NCI-H446 (cell line): Measurements from ENCODE around the gene TOGARAM2.
"Not testable (repeated sequence)": the region's sequence is repeated elsewhere in the genome, so short reads cannot be mapped to it uniquely, and the experiment has no call there.

ENCODE experiments used
- DNase-seq, 2 experiments: peaks; one replicate each; lab custom pipeline; 2025; lab: John Stamatoyannopoulos, UW

Gene TOGARAM2

GRCh38 chr2:29072971-29073725 lies 92.0 kb downstream of the TOGARAM2 start:
- no peak for DNase-seq

DNA sequence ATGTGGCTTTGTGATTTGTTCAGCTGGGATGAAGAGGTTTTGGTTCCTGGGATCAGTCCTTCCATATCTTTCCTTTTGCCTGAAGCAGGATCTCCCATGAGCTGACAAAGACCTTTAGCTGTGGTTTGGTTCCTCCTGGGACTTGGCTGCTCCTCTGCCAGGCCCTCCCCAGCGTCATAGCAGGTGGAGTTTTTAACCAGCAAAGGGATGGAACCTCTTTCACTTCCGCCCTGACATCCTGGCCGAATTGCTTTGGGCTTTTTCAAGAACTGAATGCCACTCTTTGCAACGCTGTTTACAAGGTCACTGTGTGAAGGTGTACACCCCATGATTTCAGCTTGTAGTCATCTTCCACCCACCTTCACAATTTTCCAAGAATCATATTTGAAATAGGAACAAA lies 92.8 kb downstream of the TOGARAM2 start:
- no peak for DNase-seq

GRCh38 chr2:29074411-29074810 lies 93.3 kb downstream of the TOGARAM2 start, which contains the start of gene PCARE:
TSS of gene PCARE (minus strand) at chr2:29074523. CDS start at chr2:29074261, 262 bp downstream.
- DNase-seq, result no peak

DNA sequence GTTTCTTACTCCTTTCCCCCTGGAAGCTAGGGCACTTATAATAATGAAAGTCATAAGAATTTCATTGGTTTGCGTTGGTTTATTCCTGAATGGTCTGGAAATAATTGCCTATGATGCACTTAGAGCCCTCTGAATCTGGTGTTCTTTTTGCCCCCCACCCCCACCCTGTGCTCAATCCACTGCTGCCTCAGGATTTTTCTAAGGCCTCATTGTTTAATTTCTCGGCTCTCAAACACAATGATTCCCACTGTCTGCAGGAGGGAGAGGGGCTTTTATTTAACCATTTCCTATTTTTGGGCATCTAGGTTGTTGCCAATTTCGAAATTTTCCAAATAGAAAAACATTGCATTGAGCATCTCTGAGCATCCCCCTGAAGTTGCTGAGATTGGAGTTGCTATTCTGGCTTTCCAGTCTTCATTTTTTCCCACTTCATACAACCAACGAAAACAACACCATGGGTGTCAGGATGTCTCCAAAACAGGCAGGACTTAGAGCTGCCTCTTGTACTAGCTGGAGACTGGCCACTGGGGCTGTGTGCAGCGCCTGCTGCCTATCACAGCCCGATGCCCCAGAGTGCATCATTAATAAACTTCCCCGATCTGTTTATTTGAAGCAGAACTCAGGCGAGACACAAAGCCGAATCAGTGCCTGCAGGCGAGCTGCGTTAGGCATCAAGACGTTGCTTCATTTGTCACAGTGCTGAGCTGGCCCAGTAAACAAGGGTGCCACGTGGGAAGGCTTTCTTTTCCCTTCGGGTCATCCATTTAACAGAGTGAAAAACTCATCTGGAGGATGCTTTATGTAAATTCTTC lies 95.0 kb downstream of the TOGARAM2 start:
- no peak for DNase-seq

- DNase-seq, result no peak
These were observed 98.8 kb downstream of the TOGARAM2 start for GRCh38 chr2:29079887-29080286.

DNA sequence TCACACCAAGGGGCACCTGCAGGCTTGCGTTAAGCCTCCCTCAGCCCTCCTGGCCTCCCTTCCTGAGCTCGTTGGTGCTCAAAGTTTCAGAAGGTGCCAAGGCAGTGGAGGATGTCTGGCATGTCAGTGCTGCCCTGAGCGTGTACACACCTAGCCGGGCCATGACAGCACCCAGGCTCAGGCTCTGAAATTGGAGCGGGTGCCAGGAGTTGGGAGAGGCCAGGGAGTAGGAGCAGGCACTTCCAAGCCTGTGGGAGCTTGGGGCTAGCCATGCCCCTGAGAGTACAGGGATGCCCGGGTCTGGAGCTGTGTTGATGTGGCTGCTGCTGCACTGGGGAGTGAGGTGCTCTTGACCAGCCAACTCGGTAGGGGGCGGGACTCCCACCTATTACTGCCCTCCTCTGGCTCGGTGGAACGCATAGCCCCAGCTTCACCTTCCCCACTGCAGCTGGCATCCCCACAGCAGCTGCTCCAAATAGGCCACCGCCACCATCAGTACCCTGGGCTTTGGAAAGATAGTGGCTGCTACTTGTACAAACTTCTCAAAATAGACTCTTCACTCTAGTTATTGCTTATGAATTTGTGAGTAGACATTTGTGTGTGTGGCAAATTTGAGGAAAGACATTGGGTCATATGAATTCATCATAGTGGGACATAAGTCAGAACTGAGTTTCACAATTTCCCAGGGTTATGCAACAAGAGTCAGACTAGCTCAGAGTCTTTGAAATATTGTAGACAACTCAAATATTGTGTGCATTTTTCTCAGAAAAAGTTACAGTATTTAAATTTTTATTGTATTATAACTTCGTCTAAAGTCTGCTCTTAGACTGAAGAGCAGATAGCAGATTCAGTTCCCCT lies 100.0 kb downstream of the TOGARAM2 start:
- DNase-seq, result no peak

GRCh38 chr2:29082804-29083495 lies 101.9 kb downstream of the TOGARAM2 start:
- DNase-seq, result no peak

GRCh38 chr2:29084554-29084953 lies 103.5 kb downstream of the TOGARAM2 start:
- DNase-seq, result no peak

DNA sequence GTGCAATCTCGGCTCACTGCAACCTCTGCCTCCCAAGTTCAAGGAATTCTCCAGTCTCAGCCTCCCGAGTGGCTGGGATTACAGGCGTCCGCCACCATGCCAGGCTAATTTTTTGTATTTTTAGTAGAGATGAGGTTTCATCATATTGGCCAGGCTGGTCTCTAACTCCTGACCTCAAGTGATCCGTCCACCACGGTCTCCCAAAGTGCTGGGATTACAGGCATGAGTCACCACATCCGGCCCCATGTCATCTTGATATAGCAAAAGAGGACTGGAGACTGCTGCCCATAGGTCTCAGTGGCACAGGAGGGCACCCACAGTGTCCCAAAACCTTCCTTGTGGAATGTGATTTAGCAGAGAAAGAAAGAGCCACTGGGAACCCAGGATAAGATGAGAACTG lies 109.2 kb downstream of the TOGARAM2 start:
- not testable (repeated sequence) for DNase-seq

- DNase-seq, result no peak
These were observed 115.9 kb downstream of the TOGARAM2 start for GRCh38 chr2:29096969-29097368.

DNA sequence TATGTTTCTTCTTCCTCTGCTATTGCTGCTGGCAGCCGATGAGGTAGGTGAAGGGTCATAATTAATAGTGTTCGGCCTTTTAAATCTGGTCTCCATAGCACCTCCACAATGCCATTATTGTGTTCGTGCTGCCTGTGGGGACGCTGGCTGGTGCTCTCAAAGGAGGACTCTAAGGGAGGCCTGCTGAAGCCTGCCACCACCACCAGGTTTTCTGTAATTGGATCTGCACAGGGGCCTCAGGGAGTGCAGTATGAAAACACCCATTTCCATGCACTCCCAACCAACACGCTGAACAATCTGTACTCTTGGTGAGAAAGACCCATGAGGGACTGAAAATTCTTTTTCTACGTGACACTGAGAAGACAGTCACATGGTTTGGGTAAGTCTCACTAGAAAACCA lies 116.5 kb downstream of the TOGARAM2 start:
- no peak for DNase-seq

- DNase-seq, result no peak
These were observed 119.5 kb downstream of the TOGARAM2 start for GRCh38 chr2:29100564-29100963.
